ENCODE measurements around the gene FBXO41.

FBXO41 gene

DNA sequence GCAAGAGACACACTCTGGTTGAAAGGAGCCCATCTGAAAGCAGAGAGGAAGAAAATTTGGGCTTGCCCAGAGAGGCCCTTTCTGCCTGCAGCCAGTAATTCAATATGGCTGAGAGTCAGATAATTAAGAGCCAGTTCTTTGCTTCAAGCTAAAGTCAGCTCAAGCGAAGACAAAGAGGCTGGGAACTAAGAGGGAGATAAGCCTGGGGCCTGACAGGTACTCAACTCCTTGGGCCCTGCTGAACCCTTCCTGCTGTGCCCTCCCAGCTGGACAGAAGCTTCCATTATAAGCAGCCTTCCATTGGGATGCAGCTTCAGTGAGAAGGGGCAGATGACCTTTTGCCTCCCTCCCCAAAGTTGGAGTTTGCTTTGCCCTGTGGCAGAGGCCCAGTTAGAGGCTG is 12.0 kb downstream of the FBXO41 start (continued):
- TF ChIP-seq, protein P1, sequence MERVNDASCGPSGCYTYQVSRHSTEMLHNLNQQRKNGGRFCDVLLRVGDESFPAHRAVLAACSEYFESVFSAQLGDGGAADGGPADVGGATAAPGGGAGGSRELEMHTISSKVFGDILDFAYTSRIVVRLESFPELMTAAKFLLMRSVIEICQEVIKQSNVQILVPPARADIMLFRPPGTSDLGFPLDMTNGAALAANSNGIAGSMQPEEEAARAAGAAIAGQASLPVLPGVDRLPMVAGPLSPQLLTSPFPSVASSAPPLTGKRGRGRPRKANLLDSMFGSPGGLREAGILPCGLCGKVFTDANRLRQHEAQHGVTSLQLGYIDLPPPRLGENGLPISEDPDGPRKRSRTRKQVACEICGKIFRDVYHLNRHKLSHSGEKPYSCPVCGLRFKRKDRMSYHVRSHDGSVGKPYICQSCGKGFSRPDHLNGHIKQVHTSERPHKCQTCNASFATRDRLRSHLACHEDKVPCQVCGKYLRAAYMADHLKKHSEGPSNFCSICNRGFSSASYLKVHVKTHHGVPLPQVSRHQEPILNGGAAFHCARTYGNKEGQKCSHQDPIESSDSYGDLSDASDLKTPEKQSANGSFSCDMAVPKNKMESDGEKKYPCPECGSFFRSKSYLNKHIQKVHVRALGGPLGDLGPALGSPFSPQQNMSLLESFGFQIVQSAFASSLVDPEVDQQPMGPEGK (CRISPR knock-in tag; IDR thresholded peaks at IDR 0.05; ENCODE audit: borderline replicate concordance): no peak
- no peak for TF ChIP-seq OSR1 (CRISPR knock-in tag; IDR thresholded peaks at IDR 0.05)

DNA sequence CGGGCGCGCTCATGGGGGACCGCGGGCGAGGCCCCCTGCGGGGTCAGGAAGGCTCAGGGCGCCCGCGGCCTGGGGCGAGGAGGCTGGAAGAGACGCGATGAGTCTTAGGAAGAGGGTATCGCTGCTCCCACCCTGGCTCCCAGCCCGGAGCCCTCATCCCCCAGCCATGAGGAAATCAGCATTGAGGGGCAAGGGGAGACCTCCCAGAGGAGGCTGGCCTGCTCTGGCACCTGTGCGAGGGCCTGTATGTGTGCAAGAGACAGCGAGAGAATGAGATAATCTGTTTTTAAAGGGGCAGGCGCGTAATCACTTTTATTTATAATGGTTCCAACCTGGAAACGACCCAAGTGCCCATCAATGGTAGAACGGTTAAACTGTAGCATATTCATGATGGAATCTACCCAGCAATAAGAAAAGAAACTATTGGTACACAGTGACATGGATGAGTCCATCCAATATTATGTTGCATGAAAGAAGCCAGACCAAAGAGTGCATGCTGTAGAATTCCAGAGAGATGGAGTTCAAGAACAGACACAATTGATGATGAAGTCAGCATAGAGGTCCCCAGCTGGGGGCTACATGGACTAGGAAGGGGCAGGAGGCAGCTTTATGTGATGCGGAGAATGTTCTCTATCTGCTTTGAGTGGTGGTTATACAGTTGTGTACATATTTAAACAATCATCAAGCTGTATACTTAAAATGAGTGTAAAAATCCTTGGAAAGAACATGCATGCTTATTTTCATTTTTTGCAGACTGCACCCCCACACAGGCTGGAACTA is 14.4 kb downstream of the FBXO41 start:
- no peak for ATAC-seq
- TF ChIP-seq TOX (CRISPR knock-in tag; IDR thresholded peaks at IDR 0.05; ENCODE audit: borderline replicate concordance) (no peak), ZNF8 (CRISPR knock-in tag; IDR thresholded peaks at IDR 0.05) (no peak), ESRRG (CRISPR knock-in tag; IDR thresholded peaks at IDR 0.05) (no peak), GLIS3 (CRISPR knock-in tag; IDR thresholded peaks at IDR 0.05) (no peak), TCF4 (CRISPR knock-in tag; IDR thresholded peaks at IDR 0.05; ENCODE audit: borderline replicate concordance) (no peak)
- TF ChIP-seq, protein P1 (CRISPR knock-in tag; IDR thresholded peaks at IDR 0.05; ENCODE audit: borderline replicate concordance): no peak
- TF ChIP-seq, protein P2, sequence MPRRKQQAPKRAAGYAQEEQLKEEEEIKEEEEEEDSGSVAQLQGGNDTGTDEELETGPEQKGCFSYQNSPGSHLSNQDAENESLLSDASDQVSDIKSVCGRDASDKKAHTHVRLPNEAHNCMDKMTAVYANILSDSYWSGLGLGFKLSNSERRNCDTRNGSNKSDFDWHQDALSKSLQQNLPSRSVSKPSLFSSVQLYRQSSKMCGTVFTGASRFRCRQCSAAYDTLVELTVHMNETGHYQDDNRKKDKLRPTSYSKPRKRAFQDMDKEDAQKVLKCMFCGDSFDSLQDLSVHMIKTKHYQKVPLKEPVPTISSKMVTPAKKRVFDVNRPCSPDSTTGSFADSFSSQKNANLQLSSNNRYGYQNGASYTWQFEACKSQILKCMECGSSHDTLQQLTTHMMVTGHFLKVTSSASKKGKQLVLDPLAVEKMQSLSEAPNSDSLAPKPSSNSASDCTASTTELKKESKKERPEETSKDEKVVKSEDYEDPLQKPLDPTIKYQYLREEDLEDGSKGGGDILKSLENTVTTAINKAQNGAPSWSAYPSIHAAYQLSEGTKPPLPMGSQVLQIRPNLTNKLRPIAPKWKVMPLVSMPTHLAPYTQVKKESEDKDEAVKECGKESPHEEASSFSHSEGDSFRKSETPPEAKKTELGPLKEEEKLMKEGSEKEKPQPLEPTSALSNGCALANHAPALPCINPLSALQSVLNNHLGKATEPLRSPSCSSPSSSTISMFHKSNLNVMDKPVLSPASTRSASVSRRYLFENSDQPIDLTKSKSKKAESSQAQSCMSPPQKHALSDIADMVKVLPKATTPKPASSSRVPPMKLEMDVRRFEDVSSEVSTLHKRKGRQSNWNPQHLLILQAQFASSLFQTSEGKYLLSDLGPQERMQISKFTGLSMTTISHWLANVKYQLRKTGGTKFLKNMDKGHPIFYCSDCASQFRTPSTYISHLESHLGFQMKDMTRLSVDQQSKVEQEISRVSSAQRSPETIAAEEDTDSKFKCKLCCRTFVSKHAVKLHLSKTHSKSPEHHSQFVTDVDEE (CRISPR knock-in tag; IDR thresholded peaks at IDR 0.05): no peak

DNA sequence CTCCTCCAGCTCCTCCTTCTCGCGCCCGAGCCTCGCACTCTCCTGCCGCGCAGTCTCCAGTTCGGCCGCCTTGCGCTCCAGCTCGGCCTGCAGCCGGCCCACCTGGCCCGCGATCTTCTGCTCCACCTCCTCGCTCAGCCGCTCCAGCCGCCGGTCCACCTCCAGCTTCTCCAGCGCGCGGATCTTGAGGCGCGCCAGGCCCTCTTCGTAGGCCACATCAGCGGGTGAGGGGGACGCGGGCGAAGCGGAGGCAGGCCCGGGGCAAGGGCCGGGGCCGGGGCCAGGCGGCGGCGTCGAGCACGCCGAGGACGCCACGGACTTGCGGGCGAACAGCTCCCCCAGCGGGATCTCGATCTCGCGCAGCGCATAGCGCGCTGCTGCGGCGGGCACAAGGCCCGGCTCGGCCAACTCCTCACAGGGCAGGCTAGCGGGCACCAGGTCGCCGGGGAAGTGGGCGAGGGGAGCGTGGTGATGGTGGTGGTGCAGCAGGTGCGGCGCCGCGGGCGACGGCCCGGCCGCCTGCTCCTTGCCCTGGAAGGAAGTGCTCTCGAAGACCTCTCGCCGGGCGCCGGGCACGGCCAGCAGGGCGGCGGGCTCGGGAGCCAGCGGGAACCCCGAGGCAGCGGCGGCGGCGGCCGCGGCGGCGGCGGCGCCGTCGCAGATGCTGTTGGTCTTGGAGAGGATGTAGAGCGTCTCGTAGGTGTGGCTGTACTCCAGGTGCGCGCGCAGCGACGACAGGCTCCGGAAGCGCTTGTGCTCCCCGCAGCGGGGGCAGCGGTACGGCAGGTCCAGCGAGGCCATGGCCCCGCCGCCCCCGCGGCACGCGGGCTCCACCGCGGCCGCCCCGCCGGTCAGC is 15.2 kb downstream of the FBXO41 start:
- TF ChIP-seq, protein P3, sequence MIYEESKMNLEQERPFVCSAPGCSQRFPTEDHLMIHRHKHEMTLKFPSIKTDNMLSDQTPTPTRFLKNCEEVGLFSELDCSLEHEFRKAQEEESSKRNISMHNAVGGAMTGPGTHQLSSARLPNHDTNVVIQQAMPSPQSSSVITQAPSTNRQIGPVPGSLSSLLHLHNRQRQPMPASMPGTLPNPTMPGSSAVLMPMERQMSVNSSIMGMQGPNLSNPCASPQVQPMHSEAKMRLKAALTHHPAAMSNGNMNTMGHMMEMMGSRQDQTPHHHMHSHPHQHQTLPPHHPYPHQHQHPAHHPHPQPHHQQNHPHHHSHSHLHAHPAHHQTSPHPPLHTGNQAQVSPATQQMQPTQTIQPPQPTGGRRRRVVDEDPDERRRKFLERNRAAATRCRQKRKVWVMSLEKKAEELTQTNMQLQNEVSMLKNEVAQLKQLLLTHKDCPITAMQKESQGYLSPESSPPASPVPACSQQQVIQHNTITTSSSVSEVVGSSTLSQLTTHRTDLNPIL (CRISPR knock-in tag; IDR thresholded peaks at IDR 0.05; ENCODE audit: low read depth): no peak
- TF ChIP-seq ZNF8 (CRISPR knock-in tag; IDR thresholded peaks at IDR 0.05): no peak
- TF ChIP-seq CSDC2 (CRISPR knock-in tag; IDR thresholded peaks at IDR 0.05): no peak
- no peak for TF ChIP-seq ZC3H10 (CRISPR knock-in tag; IDR thresholded peaks at IDR 0.05)
- no peak for TF ChIP-seq PPARA (CRISPR knock-in tag; IDR thresholded peaks at IDR 0.05; ENCODE audit: borderline replicate concordance)
- TF ChIP-seq ZNF565 (CRISPR knock-in tag; conservative IDR thresholded peaks at IDR 0.05; ENCODE audit: low read depth): no peak
- no peak for TF ChIP-seq OSR1 (CRISPR knock-in tag; IDR thresholded peaks at IDR 0.05)
- TF ChIP-seq ESRRG (CRISPR knock-in tag; IDR thresholded peaks at IDR 0.05): no peak
- no peak for TF ChIP-seq ZFP3 (CRISPR knock-in tag; IDR thresholded peaks at IDR 0.05)
- TF ChIP-seq ZFP30 (CRISPR knock-in tag; IDR thresholded peaks at IDR 0.05): no peak
- no peak for TF ChIP-seq ISL1 (CRISPR knock-in tag; IDR thresholded peaks at IDR 0.05)
- no peak for TF ChIP-seq SNAI2 (CRISPR knock-in tag; IDR thresholded peaks at IDR 0.05)
- no peak for TF ChIP-seq BACH2 (CRISPR knock-in tag; IDR thresholded peaks at IDR 0.05; ENCODE audit: borderline replicate concordance)
- TF ChIP-seq, protein P1 (CRISPR knock-in tag; IDR thresholded peaks at IDR 0.05; ENCODE audit: borderline replicate concordance): no peak
- TF ChIP-seq TCF4 (CRISPR knock-in tag; IDR thresholded peaks at IDR 0.05; ENCODE audit: borderline replicate concordance): no peak

More for the DNA sequence above, 15.2 kb downstream of the FBXO41 start:
- no peak for ATAC-seq
